Transverse colon (tissue), 4 donors: ENCODE data around the gene MYCT1. TPM values are rescaled to one million over a fixed set of nuclear protein-coding genes. Genes with fewer than 3 reads are reported as not detected.

Experiments
- DNase-seq: peaks from one replicate; pipeline ENCODE4 v3.0.0-alpha.2; 2019
- H3K27ac ChIP-seq, 4 donors: fragments of 200-600 bp; sonication (generic); 2 replicates each; pipeline ENCODE4 v1.5.1; 2016 to 2018; ENCODE audit warnings: inconsistent platforms in 4 of 4
- H3K27me3 ChIP-seq: fragments of 200-600 bp; sonication (generic); 2 replicates; pipeline ENCODE4 v1.5.1; 2017; ENCODE audit warnings: inconsistent platforms
- H3K36me3 ChIP-seq, 4 donors: fragments of 200-600 bp; sonication (generic); 2 replicates each; pipeline ENCODE4 v1.5.1; 2017 to 2019; ENCODE audit warnings: inconsistent platforms in 4 of 4
- H3K4me1 ChIP-seq, 4 donors: fragments of 200-600 bp; sonication (generic); 2 replicates each; pipeline ENCODE4 v1.5.1; 2017 to 2020; ENCODE audit warnings: inconsistent platforms in 4 of 4
- H3K4me3 ChIP-seq, 4 donors: fragments of 200-600 bp; sonication (generic); 1 replicate in 1 of 4; 2 replicates in 3 of 4; pipeline versions ENCODE4 v1.5.1 to v1.6.1; 2017 to 2019; ENCODE audit warnings: inconsistent platforms in 4 of 4
- H3K9me3 ChIP-seq, 2 donors: fragments of 200-600 bp; sonication (generic); 2 replicates each; pipeline ENCODE4 v1.5.1; 2017 to 2019; ENCODE audit warnings: inconsistent platforms in 2 of 2
- EP300 ChIP-seq: sonication (generic); formaldehyde crosslinking; IDR thresholded peaks from one replicate; pipeline ENCODE4 v1.6.1; 2017; ENCODE audit warnings: antibody characterized with exemption, low read depth
- POLR2A ChIP-seq: fragments of 450-650 bp; IDR thresholded peaks from one replicate; pipeline ENCODE4 v1.6.1; 2016; ENCODE audit warnings: antibody characterized with exemption, mild to moderate bottlenecking, moderate library complexity
- POLR2AphosphoS5 ChIP-seq, 3 donors: sonication (generic); formaldehyde crosslinking; IDR thresholded peaks; one replicate each; pipeline ENCODE4 v1.6.1; 2016; ENCODE audit warnings: antibody characterized with exemption in 3 of 3
- WGBS, 2 donors: methylation state at CpG; one replicate each; pipeline ENCODE4 v1.1.5; 2018; ENCODE audit warnings: low coverage in 1 of 2; 5-methylcytosine and 5-hydroxymethylcytosine counted together
- in situ Hi-C, 4 donors: fragments of 200-750 bp; cut with MboI; loops; one replicate each; pipeline versions ENCODE4 v1.15.0 to v1.15.1; 2017; ENCODE audit warnings: low sequenced_read_pairs in 3 of 4, low pct_ligation_motif_present in 1 of 4, low pct_unique_long_range_greater_than_20kb in 1 of 4
- intact Hi-C: fragments of 100-400 bp; cut with DNase I; formaldehyde crosslinking; loops from one replicate; pipeline ENCODE4 v1.15.1; 2023; ENCODE audit warnings: low total_unique reads
- total RNA-seq, 4 donors: library from RNA; depleted of rRNA; stranded (reverse); fragments of >200 nt; gene quantifications; one replicate each; pipeline ENCODE4 v1.1.0, GENCODE V29; 2016
- TF ChIP-seq, protein P1 (sequence below), 5 experiments: fragments of 200-600 bp in 3 of 5; fragments of 450-650 bp in 2 of 5; sonication (generic) in 3 of 5; IDR thresholded peaks; 1 replicate in 2 of 5; 2 replicates in 3 of 5; pipeline ENCODE4 v1.5.1; 2016 to 2017; ENCODE audit warnings: antibody characterized with exemption in 5 of 5, inconsistent platforms in 3 of 5, mild to moderate bottlenecking in 2 of 5, moderate library complexity in 1 of 5

The MYCT1 gene
- total RNA-seq, 4 donors from 2014 or later = 0.20 to 2.4 (median 2.3) TPM; not detected in 1

DNA sequence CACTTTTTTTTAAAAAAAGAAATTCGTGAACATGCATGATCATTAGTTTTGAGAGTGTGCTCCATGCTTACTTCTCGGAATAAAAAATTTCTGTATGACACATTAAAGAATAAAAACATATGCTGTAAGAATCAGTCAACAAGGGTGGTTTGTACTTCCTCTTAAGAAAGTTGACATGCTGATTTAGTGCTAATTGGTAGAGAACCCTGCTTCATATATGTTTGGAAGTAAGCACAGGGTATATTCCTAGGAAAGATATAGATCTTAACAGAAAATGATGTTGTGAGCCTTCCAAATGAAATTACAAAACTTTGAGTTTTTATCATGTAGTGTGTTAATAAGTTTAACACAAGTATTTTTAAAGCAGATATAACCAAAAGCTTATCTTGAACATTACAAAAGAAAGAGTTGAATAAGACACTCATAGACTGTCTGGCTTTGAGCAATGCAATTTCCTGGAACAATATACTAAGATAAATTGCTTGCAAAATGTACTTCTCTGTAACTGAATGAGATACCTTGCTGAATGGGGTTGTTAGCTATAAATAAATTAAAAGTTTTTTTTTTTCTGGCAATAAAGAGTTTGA lies 39.1 kb downstream of the MYCT1 start:
- no peak overlapping the region for H3K27ac ChIP-seq
- no peaks in the 10 kb centered on the region for H3K36me3 ChIP-seq
- H3K4me3 ChIP-seq = no peak overlapping the region
- in situ Hi-C loops = no loop called here
- no peaks in the 10 kb centered on the region for H3K9me3 ChIP-seq
- no peak for DNase-seq
- TF ChIP-seq EP300 (no peak), POLR2AphosphoS5 (IDR thresholded peaks at IDR 0.05) (no peak), POLR2A (no peak)
- no peaks in the 10 kb centered on the region for H3K27me3 ChIP-seq
- 54 to 66% methylated on average over 2 of the region's 2 CpGs for WGBS, 2 donors
- no peaks in the 10 kb centered on the region for H3K4me1 ChIP-seq
- intact Hi-C loops = no loop called here

DNA sequence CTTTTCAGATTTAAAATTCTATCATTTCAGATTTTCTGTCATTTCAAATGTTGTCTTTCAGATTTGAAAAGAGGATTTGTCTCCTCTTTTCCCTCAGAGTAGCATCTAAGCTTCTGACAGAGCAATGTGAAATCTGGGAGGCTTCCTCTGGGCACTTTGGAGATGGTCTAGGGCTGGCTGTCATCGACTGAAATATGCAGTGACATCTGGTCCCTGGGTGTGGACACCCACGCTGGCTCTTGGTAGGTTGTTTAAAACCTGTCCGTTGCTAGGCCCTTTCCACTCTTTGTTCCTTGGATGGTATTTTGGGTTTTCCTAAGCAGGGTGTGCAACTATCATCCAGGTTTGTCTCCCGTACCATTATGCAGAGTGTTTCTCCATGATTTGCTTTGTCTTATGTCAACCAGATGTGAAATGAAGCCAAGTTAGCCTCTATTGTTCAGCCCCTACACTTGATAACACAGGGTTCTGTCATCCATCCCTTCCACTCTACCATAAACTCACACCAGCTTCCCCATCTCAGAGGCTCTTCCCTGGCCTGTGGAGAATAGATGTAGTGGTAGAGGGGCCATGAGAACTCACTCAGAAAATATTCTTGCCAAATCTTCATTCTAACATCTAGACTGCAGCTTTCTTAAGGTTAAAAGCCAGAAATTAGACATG lies 47.9 kb downstream of the MYCT1 start:
- intact Hi-C loops = no loop called here
- H3K36me3 ChIP-seq = no peaks in the 10 kb centered on the region
- H3K27me3 ChIP-seq = no peaks in the 10 kb centered on the region
- no peaks in the 10 kb centered on the region for H3K9me3 ChIP-seq
- no peak for DNase-seq
- no peak overlapping the region for H3K4me3 ChIP-seq
- no peak overlapping the region for H3K27ac ChIP-seq
- WGBS, 2 donors = 86% methylated on average over 4 of the region's 4 CpGs; no CpG with 5 or more reads in 1 of the 2 donors
- TF ChIP-seq, protein P1, sequence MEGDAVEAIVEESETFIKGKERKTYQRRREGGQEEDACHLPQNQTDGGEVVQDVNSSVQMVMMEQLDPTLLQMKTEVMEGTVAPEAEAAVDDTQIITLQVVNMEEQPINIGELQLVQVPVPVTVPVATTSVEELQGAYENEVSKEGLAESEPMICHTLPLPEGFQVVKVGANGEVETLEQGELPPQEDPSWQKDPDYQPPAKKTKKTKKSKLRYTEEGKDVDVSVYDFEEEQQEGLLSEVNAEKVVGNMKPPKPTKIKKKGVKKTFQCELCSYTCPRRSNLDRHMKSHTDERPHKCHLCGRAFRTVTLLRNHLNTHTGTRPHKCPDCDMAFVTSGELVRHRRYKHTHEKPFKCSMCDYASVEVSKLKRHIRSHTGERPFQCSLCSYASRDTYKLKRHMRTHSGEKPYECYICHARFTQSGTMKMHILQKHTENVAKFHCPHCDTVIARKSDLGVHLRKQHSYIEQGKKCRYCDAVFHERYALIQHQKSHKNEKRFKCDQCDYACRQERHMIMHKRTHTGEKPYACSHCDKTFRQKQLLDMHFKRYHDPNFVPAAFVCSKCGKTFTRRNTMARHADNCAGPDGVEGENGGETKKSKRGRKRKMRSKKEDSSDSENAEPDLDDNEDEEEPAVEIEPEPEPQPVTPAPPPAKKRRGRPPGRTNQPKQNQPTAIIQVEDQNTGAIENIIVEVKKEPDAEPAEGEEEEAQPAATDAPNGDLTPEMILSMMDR (IDR thresholded peaks at IDR 0.05) = no peak
- TF ChIP-seq POLR2AphosphoS5 (IDR thresholded peaks at IDR 0.05) = no peak
- TF ChIP-seq EP300 = no peak
- TF ChIP-seq POLR2A = no peak
- in situ Hi-C loops = no loop called here
- no peaks in the 10 kb centered on the region for H3K4me1 ChIP-seq

- intact Hi-C loops (no loop called here), in situ Hi-C loops (no loop called here)
- DNase-seq = no peak
- 83% methylated on average over 2 of the region's 2 CpGs; no CpG with 5 or more reads in 1 of the 2 donors for WGBS, 2 donors
- no peaks in the 10 kb centered on the region for H3K36me3 ChIP-seq
- no peak overlapping the region for H3K4me3 ChIP-seq
- no peaks in the 10 kb centered on the region for H3K9me3 ChIP-seq
- H3K27ac ChIP-seq = no peak overlapping the region
- H3K27me3 ChIP-seq = no peaks in the 10 kb centered on the region
- TF ChIP-seq, protein P1 (IDR thresholded peaks at IDR 0.05) = no peak
- TF ChIP-seq EP300 = no peak
- no peak for TF ChIP-seq POLR2A
- TF ChIP-seq POLR2AphosphoS5 (IDR thresholded peaks at IDR 0.05) = no peak
- no peaks in the 10 kb centered on the region for H3K4me1 ChIP-seq
These were observed 48.5 kb downstream of the MYCT1 start for GRCh38 chr6:152746172-152746553.

DNA sequence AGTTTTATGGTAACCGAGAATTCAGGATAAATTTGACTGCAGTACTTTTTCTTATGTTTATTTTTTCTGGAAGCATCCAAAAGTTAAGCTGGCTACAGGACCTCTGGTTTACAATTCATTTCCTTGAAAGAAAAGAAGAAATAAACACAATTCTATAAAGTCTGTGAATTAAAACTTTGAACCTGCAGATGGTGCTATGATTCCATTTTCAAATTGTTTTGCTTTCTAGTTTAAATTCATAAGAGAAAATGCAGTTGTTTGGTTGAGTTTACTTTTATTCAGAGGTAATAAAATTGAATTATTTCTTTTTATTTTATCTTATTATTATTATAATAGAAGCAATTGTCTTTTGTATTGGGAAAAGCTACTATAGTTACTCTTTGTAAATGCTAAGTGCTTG lies 51.1 kb downstream of the MYCT1 start:
- H3K27ac ChIP-seq = no peak overlapping the region
- no peak overlapping the region for H3K4me3 ChIP-seq
- H3K27me3 ChIP-seq = no peaks in the 10 kb centered on the region
- no peak for DNase-seq
- no peaks in the 10 kb centered on the region for H3K9me3 ChIP-seq
- 20 to 33% methylated on average over 1 of the region's 1 CpG for WGBS, 2 donors
- in situ Hi-C loops (no loop called here), intact Hi-C loops (no loop called here)
- no peaks in the 10 kb centered on the region for H3K36me3 ChIP-seq
- TF ChIP-seq, protein P1 (IDR thresholded peaks at IDR 0.05) = peak in 1 of 5 experiments; percentile 11
- no peak for TF ChIP-seq POLR2A
- no peaks in the 10 kb centered on the region for H3K4me1 ChIP-seq
